NCI-H1105 (cell line): ENCODE data around the gene OSBPL6.

Experiments
- DNase-seq: peaks from one replicate; lab custom pipeline; 2025; lab: John Stamatoyannopoulos, UW

OSBPL6 gene

GRCh38 chr2:178448968-178449661 lies 254.8 kb downstream of the OSBPL6 start:
- DNase-seq: no peak

GRCh38 chr2:178449700-178450523 lies 255.6 kb downstream of the OSBPL6 start:
- DNase-seq: no peak

GRCh38 chr2:178450524-178450773 lies 256.1 kb downstream of the OSBPL6 start:
- DNase-seq: peak; percentile 80

- peak; percentile 89 for DNase-seq
Observed at GRCh38 chr2:178450774-178451525, 256.6 kb downstream of the OSBPL6 start, which contains the start of the genes PJVK and PRKRA. TSS of gene PJVK (plus strand) at chr2:178451378. CDS start at chr2:178453410, 2,032 bp downstream. TSS of gene PRKRA (minus strand) at chr2:178451175. CDS start at chr2:178451030, 145 bp downstream.

- DNase-seq: no peak
Observed at GRCh38 chr2:178452334-178452733, 258.0 kb downstream of the OSBPL6 start.
